ENCODE data around the gene FBXO10. TPM values are rescaled to one million over a fixed set of nuclear protein-coding genes. Genes with fewer than 3 reads are reported as not detected.

FBXO10 gene
- total RNA-seq, 2 experiments from 2014 or later: 1.3 to 2.6 TPM

GRCh38 chr9:37554318-37554717 lies 21.9 kb downstream of the FBXO10 start:
- peaks cover 4% of the 10 kb centered on the region for H3K4me1 Mint-ChIP-seq
- ATAC-seq (no peak), DNase-seq (no peak)
- CTCF ChIA-PET: no interaction called here
- no peak overlapping the region for H3K27ac Mint-ChIP-seq
- no peaks in the 10 kb centered on the region for H3K27me3 Mint-ChIP-seq
- no peaks in the 10 kb centered on the region for H3K9me3 Mint-ChIP-seq (ENCODE audit: low read depth)
- H3K36me3 Mint-ChIP-seq: no peaks in the 10 kb centered on the region
- no peak overlapping the region for H3K4me3 Mint-ChIP-seq

DNA sequence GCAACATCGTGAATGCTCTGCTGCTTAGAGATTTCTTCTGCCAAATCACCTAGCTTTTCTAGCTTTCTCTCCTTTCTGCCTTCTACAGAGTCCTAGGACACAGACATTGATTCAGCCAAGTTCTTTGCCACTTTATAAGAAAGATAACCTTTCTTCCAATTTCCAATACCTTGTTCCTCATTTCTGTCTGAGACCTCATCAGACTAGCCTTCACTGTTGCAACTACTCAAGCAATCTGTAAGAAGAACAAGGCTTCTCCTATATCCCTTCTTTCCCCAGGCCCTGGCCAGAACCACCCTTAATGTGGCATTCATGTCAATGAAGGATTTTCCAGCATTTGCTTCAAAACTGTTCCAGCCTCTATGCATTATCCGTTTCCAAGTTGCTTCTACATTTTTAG lies 24.3 kb downstream of the FBXO10 start:
- ATAC-seq: no peak
- H3K27ac Mint-ChIP-seq: no peak overlapping the region

GRCh38 chr9:37551468-37551867 lies 24.7 kb downstream of the FBXO10 start:
- CTCF ChIA-PET: no interaction called here
- Mint-ChIP-seq H3K9me3 (ENCODE audit: low read depth) (no peaks in the 10 kb centered on the region), H3K36me3 (no peaks in the 10 kb centered on the region), H3K27me3 (peaks cover 3% of the 10 kb centered on the region), H3K27ac (no peak overlapping the region), H3K4me1 (peaks cover 4% of the 10 kb centered on the region), H3K4me3 (no peak overlapping the region)
- ATAC-seq (no peak), DNase-seq (no peak)

More for the DNA sequence above, 24.3 kb downstream of the FBXO10 start:
- Mint-ChIP-seq H3K9me3 (ENCODE audit: low read depth) (no peaks in the 10 kb centered on the region), H3K36me3 (no peaks in the 10 kb centered on the region), H3K4me1 (peaks cover 4% of the 10 kb centered on the region), H3K27me3 (peaks cover 3% of the 10 kb centered on the region), H3K4me3 (no peak overlapping the region)
- CTCF ChIA-PET: no interaction called here
- DNase-seq: no peak

DNA sequence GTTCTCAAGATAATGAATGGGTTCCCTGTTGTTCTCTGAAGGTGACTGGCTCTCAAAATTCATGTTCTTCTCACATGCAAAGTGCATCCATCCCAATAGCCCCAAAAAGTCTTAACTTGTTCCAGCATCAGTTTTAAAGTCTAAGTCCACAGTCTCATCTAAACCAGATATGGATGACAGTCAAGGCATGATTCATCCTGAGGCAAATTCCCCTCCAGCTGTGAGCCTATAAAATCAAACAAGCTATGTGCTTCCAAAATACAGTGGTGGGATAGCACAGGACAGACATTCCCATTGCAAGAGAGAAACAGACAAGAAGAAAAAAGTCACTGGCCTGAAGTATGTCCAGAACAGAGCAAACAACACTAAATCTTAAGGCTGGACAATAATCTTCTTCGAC lies 25.4 kb downstream of the FBXO10 start:
- Mint-ChIP-seq H3K36me3 (no peaks in the 10 kb centered on the region), H3K9me3 (ENCODE audit: low read depth) (no peaks in the 10 kb centered on the region)
- CTCF ChIA-PET: no interaction called here

GRCh38 chr9:37549527-37549926 lies 26.7 kb downstream of the FBXO10 start:
- DNase-seq (no peak), ATAC-seq (no peak)
- peaks cover 4% of the 10 kb centered on the region for H3K4me1 Mint-ChIP-seq
- H3K36me3 Mint-ChIP-seq: no peaks in the 10 kb centered on the region
- H3K9me3 Mint-ChIP-seq (ENCODE audit: low read depth): no peaks in the 10 kb centered on the region
- no peak overlapping the region for H3K27ac Mint-ChIP-seq
- peaks cover 3% of the 10 kb centered on the region for H3K27me3 Mint-ChIP-seq
- CTCF ChIA-PET: no interaction called here
- no peak overlapping the region for H3K4me3 Mint-ChIP-seq

More for the DNA sequence above, 25.4 kb downstream of the FBXO10 start:
- DNase-seq (no peak), ATAC-seq (no peak)
- H3K27me3 Mint-ChIP-seq: peaks cover 3% of the 10 kb centered on the region
- no peak overlapping the region for H3K27ac Mint-ChIP-seq
- H3K4me1 Mint-ChIP-seq: peaks cover 4% of the 10 kb centered on the region
- no peak overlapping the region for H3K4me3 Mint-ChIP-seq

- DNase-seq: no peak
- Mint-ChIP-seq H3K27me3 (peaks cover 3% of the 10 kb centered on the region), H3K4me3 (no peak overlapping the region), H3K4me1 (peaks cover 4% of the 10 kb centered on the region), H3K36me3 (no peaks in the 10 kb centered on the region), H3K27ac (no peak overlapping the region), H3K9me3 (ENCODE audit: low read depth) (no peaks in the 10 kb centered on the region)
- CTCF ChIA-PET: no interaction called here
- ATAC-seq: no peak
Measured at GRCh38 chr9:37547328-37547878, 28.8 kb downstream of the FBXO10 start.

- no peak for ATAC-seq
- H3K36me3 Mint-ChIP-seq: no peaks in the 10 kb centered on the region
- H3K27me3 Mint-ChIP-seq: peaks cover 2% of the 10 kb centered on the region
- CTCF ChIA-PET: no interaction called here
- H3K9me3 Mint-ChIP-seq (ENCODE audit: low read depth): no peaks in the 10 kb centered on the region
- H3K4me1 Mint-ChIP-seq: no peaks in the 10 kb centered on the region
- DNase-seq: no peak
- no peak overlapping the region for H3K4me3 Mint-ChIP-seq
- no peak overlapping the region for H3K27ac Mint-ChIP-seq
Measured at GRCh38 chr9:37543468-37543867, 32.7 kb downstream of the FBXO10 start.

GRCh38 chr9:37542895-37543294 lies 33.3 kb downstream of the FBXO10 start:
- Mint-ChIP-seq H3K36me3 (no peaks in the 10 kb centered on the region), H3K27ac (no peak overlapping the region), H3K9me3 (ENCODE audit: low read depth) (no peaks in the 10 kb centered on the region), H3K4me3 (no peak overlapping the region), H3K4me1 (no peaks in the 10 kb centered on the region), H3K27me3 (no peaks in the 10 kb centered on the region)
- DNase-seq: no peak
- CTCF ChIA-PET: no interaction called here
- no peak for ATAC-seq

DNA sequence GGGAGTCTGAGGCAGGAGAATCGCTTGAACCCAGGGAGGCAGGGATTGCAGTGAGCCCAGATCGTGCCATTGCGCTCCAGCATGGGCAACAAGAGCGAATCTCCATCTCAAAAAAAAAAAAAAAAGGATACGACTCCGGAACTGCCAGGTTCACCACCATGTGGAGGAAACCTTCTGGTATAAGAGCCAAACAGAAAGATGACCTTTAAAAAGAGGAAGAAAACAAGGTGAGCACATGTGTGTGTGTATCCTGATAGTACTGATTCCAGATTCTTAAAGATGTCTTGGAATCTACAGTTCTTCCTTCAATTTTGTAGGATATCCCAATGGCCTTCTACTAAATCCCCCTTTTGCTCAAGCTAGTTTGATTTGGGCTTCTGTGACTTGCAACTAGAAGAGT lies 33.7 kb downstream of the FBXO10 start:
- CTCF ChIA-PET: no interaction called here
- ATAC-seq: no peak
- no peaks in the 10 kb centered on the region for H3K4me1 Mint-ChIP-seq
- no peaks in the 10 kb centered on the region for H3K27me3 Mint-ChIP-seq
- H3K4me3 Mint-ChIP-seq: no peak overlapping the region
- H3K27ac Mint-ChIP-seq: no peak overlapping the region
- H3K36me3 Mint-ChIP-seq: no peaks in the 10 kb centered on the region
- no peak for DNase-seq
- H3K9me3 Mint-ChIP-seq (ENCODE audit: low read depth): no peaks in the 10 kb centered on the region

DNA sequence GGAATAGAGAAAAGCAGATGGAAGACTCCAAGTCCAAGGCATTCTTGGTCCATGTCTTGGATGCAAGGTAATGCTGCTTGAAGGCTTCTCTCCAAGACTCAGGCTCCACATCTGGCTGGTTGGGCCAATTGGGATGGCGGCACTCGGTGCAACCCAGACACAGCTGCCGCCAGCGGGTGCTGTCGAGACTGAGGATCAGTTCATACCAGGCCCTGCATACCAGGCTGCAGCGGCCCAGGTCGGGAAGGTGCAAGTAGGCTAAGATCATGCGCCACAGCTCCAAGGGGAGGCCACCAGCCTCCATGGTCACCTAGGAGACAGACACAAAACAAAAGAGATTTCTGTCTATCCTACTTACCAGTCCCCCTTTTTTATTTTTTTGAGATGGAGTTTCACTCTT lies 34.7 kb downstream of the FBXO10 start:
- CTCF ChIA-PET: no interaction called here
- H3K27ac Mint-ChIP-seq: no peak overlapping the region
- H3K9me3 Mint-ChIP-seq (ENCODE audit: low read depth): no peaks in the 10 kb centered on the region
- no peak for ATAC-seq
- no peaks in the 10 kb centered on the region for H3K36me3 Mint-ChIP-seq
- H3K4me3 Mint-ChIP-seq: no peak overlapping the region
- no peak for DNase-seq
- no peaks in the 10 kb centered on the region for H3K27me3 Mint-ChIP-seq
- H3K4me1 Mint-ChIP-seq: no peaks in the 10 kb centered on the region

DNA sequence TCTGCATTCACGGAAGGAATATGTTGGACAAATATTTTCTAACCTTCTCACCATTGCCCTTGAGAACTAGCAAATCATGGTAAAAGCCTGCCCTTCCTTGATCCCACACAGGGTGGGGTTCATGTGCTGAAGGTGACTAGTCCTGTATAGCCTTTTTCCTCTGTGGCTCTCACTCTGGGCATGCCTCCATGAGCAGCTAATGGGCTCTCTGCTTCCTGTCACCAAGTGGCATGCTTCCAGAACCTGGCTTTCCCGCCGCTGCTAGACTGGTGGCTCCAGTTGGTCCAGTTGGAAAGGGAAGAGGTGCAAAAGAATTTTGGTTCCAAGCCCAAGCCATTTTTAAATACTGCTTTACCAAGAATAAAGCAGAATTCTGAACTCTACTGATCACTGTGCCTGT lies 35.5 kb downstream of the FBXO10 start:
- Mint-ChIP-seq H3K4me3 (no peak overlapping the region), H3K27ac (no peak overlapping the region), H3K4me1 (no peaks in the 10 kb centered on the region), H3K27me3 (no peaks in the 10 kb centered on the region), H3K9me3 (ENCODE audit: low read depth) (no peaks in the 10 kb centered on the region), H3K36me3 (no peaks in the 10 kb centered on the region)
- DNase-seq: no peak
- no peak for ATAC-seq
- CTCF ChIA-PET: no interaction called here

- H3K36me3 Mint-ChIP-seq: no peaks in the 10 kb centered on the region
- no peak for DNase-seq
- CTCF ChIA-PET: no interaction called here
- no peak overlapping the region for H3K4me3 Mint-ChIP-seq
- no peaks in the 10 kb centered on the region for H3K27me3 Mint-ChIP-seq
- no peaks in the 10 kb centered on the region for H3K4me1 Mint-ChIP-seq
- ATAC-seq: no peak
- H3K27ac Mint-ChIP-seq: no peak overlapping the region
- H3K9me3 Mint-ChIP-seq (ENCODE audit: low read depth): no peaks in the 10 kb centered on the region
Measured at GRCh38 chr9:37539634-37540033, 36.5 kb downstream of the FBXO10 start.

DNA sequence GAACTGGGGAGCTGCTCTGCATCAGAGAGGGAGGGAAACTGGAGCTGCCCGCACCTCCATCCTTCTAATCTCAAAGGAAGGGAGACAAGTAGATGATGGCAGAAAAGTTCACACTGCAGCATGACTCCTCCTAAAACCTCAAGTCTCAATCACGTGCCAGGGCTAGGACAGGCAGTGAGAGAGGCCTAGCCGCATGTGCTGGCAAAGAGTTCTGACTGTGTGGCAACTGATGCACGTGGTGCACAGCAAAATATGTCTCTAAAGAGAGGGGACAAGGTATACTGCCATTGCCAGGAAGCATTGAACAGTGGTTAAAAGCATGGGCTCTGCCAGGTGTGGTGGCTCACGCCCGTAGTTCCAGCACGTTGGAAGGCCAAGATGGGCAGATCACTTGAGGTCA lies 38.1 kb downstream of the FBXO10 start:
- ATAC-seq (no peak), DNase-seq (no peak)
- H3K9me3 Mint-ChIP-seq (ENCODE audit: low read depth): no peaks in the 10 kb centered on the region
- no peak overlapping the region for H3K4me3 Mint-ChIP-seq
- no peak overlapping the region for H3K27ac Mint-ChIP-seq
- no peaks in the 10 kb centered on the region for H3K27me3 Mint-ChIP-seq
- CTCF ChIA-PET: no interaction called here
- no peaks in the 10 kb centered on the region for H3K4me1 Mint-ChIP-seq
- H3K36me3 Mint-ChIP-seq: no peaks in the 10 kb centered on the region

GRCh38 chr9:37534901-37535300 lies 41.3 kb downstream of the FBXO10 start:
- no peak for DNase-seq
- no peaks in the 10 kb centered on the region for H3K36me3 Mint-ChIP-seq
- no peak for ATAC-seq
- H3K4me1 Mint-ChIP-seq: peaks cover 5% of the 10 kb centered on the region
- no peak overlapping the region for H3K4me3 Mint-ChIP-seq
- H3K9me3 Mint-ChIP-seq (ENCODE audit: low read depth): no peaks in the 10 kb centered on the region
- H3K27me3 Mint-ChIP-seq: no peaks in the 10 kb centered on the region
- H3K27ac Mint-ChIP-seq: no peak overlapping the region
- CTCF ChIA-PET: no interaction called here

GRCh38 chr9:37534412-37534811 lies 41.8 kb downstream of the FBXO10 start:
- H3K9me3 Mint-ChIP-seq (ENCODE audit: low read depth): no peaks in the 10 kb centered on the region
- H3K27ac Mint-ChIP-seq: no peak overlapping the region
- CTCF ChIA-PET: no interaction called here
- H3K27me3 Mint-ChIP-seq: no peaks in the 10 kb centered on the region
- DNase-seq: no peak
- no peak for ATAC-seq
- no peaks in the 10 kb centered on the region for H3K36me3 Mint-ChIP-seq
- peaks cover 5% of the 10 kb centered on the region for H3K4me1 Mint-ChIP-seq
- H3K4me3 Mint-ChIP-seq: no peak overlapping the region

All from activated CD8-positive, alpha-beta memory T cell treated with anti-CD3 and anti-CD28 coated beads, Interleukin-2, amount 10 ng/mL, durations not matched to agents 7 days and 5 days (primary cell).